KMS-11 (cell line): ENCODE measurements around the gene ARHGAP19.

ENCODE experiments used
- H2AFZ ChIP-seq: fragments of 200-600 bp; sonication (generic); 2 replicates; pipeline ENCODE4 v1.6.1; 2016; ENCODE audit warnings: antibody characterized with exemption, mixed run types, low read depth
- H3K27ac ChIP-seq: fragments of 200-600 bp; sonication (generic); 2 replicates; pipeline ENCODE4 v1.6.1; 2016; ENCODE audit warnings: mild to moderate bottlenecking, mixed run types
- H3K27me3 ChIP-seq: fragments of 200-600 bp; sonication (generic); 2 replicates; pipeline ENCODE4 v1.6.1; 2017; ENCODE audit warnings: mild to moderate bottlenecking, low read depth, mixed run types, moderate library complexity; ENCODE audit not compliant: insufficient read depth
- H3K36me3 ChIP-seq: fragments of 200-600 bp; sonication (generic); 2 replicates; pipeline ENCODE4 v1.6.1; 2017; ENCODE audit warnings: mild to moderate bottlenecking, mixed run types; ENCODE audit not compliant: insufficient read depth
- H3K4me1 ChIP-seq: fragments of 200-600 bp; sonication (generic); 2 replicates; pipeline ENCODE4 v1.6.1; 2016; ENCODE audit warnings: mild to moderate bottlenecking, low read depth, mixed run types; ENCODE audit not compliant: poor library complexity, severe bottlenecking
- H3K4me2 ChIP-seq: fragments of 200-600 bp; sonication (generic); 2 replicates; pipeline ENCODE4 v1.7.0; 2016; ENCODE audit warnings: mild to moderate bottlenecking, mixed run types
- H3K4me3 ChIP-seq: fragments of 200-600 bp; sonication (generic); IDR thresholded peaks from 2 replicates; pipeline ENCODE4 v1.6.1; 2017; ENCODE audit warnings: low read depth, low read length, mixed read lengths; ENCODE audit not compliant: insufficient read depth
- H3K79me2 ChIP-seq: fragments of 200-600 bp; sonication (generic); 2 replicates; pipeline ENCODE4 v1.6.1; 2016; ENCODE audit warnings: low read depth, mixed run types; ENCODE audit not compliant: insufficient read depth
- H3K9ac ChIP-seq: fragments of 200-600 bp; sonication (generic); 2 replicates; pipeline ENCODE4 v1.6.1; 2016; ENCODE audit warnings: mild to moderate bottlenecking, mixed run types
- H4K20me1 ChIP-seq: fragments of 200-600 bp; sonication (generic); 2 replicates; pipeline ENCODE4 v1.6.1; 2016; ENCODE audit warnings: mild to moderate bottlenecking, mixed run types; ENCODE audit not compliant: insufficient read depth
- CTCF ChIP-seq: fragments of 200-600 bp; sonication (generic); conservative IDR thresholded peaks from 2 replicates; pipeline ENCODE4 v1.6.1; 2017; ENCODE audit warnings: low read depth, mild to moderate bottlenecking, antibody characterized with exemption, low read length, moderate library complexity, mixed read lengths

ARHGAP19 gene

GRCh38 chr10:97292097-97292861 lies at the start of gene ARHGAP19:
Gene ARHGAP19 (minus strand): TSS chr10:97292637. CDS start chr10:97292627, 10 bp downstream.
- peak within 1 kb of the TSS; percentile 83 for H3K27ac ChIP-seq
- peak within 1 kb of the TSS; percentile 78 for H3K9ac ChIP-seq
- H4K20me1 ChIP-seq: no peaks in the 10 kb centered on the region
- TF ChIP-seq CTCF: no peak
- H3K4me1 ChIP-seq: peaks cover 13% of the 10 kb centered on the region
- no peak within 1 kb of the TSS for H3K4me3 ChIP-seq
- H3K27me3 ChIP-seq: no peaks in the 10 kb centered on the region
- H3K36me3 ChIP-seq: no peaks in the 10 kb centered on the region
- peaks cover 23% of the 10 kb centered on the region for H3K79me2 ChIP-seq
- peak within 1 kb of the TSS; percentile 39 for H3K4me2 ChIP-seq
- peak within 1 kb of the TSS; percentile 81 for H2AFZ ChIP-seq

GRCh38 chr10:97341416-97341815 lies 49.0 kb upstream of the ARHGAP19 start:
- H3K27me3 ChIP-seq: no peaks in the 10 kb centered on the region; the same call in 1 of the 2 replicates
- no peaks in the 10 kb centered on the region for H3K36me3 ChIP-seq
- H3K27ac ChIP-seq: no peak overlapping the region
- H3K79me2 ChIP-seq: no peaks in the 10 kb centered on the region
- no peak overlapping the region for H3K4me2 ChIP-seq
- no peak overlapping the region for H2AFZ ChIP-seq
- TF ChIP-seq CTCF: no peak
- no peak overlapping the region for H3K4me3 ChIP-seq
- no peaks in the 10 kb centered on the region for H3K4me1 ChIP-seq
- H4K20me1 ChIP-seq: no peaks in the 10 kb centered on the region
- no peak overlapping the region for H3K9ac ChIP-seq

- H4K20me1 ChIP-seq: no peaks in the 10 kb centered on the region
- no peaks in the 10 kb centered on the region; the same call in 1 of the 2 replicates for H3K27me3 ChIP-seq
- peaks cover 9% of the 10 kb centered on the region for H3K79me2 ChIP-seq
- no peak overlapping the region for H3K9ac ChIP-seq
- no peak overlapping the region for H3K4me3 ChIP-seq
- H3K27ac ChIP-seq: no peak overlapping the region
- H3K36me3 ChIP-seq: no peaks in the 10 kb centered on the region
- H3K4me2 ChIP-seq: no peak overlapping the region
- TF ChIP-seq CTCF: no peak
- no peaks in the 10 kb centered on the region for H3K4me1 ChIP-seq
- H2AFZ ChIP-seq: no peak overlapping the region
Observed at GRCh38 chr10:97338041-97338440, 45.6 kb upstream of the ARHGAP19 start.

- H3K9ac ChIP-seq: no peak overlapping the region
- no peaks in the 10 kb centered on the region for H4K20me1 ChIP-seq
- H3K79me2 ChIP-seq: peaks cover 18% of the 10 kb centered on the region
- H3K4me2 ChIP-seq: no peak overlapping the region
- TF ChIP-seq CTCF: no peak
- no peaks in the 10 kb centered on the region; the same call in 1 of the 2 replicates for H3K27me3 ChIP-seq
- H3K27ac ChIP-seq: no peak overlapping the region
- no peaks in the 10 kb centered on the region for H3K36me3 ChIP-seq
- H3K4me3 ChIP-seq: no peak overlapping the region
- peaks cover 2% of the 10 kb centered on the region for H3K4me1 ChIP-seq
- no peak overlapping the region for H2AFZ ChIP-seq
Observed at GRCh38 chr10:97336942-97337831, 44.8 kb upstream of the ARHGAP19 start.
